ENCODE results near the gene C6orf62.
A peak's percentile ranks its signal among the peaks of the same experiment; 100 is the strongest.
"Not testable (repeated sequence)": the region's sequence is repeated elsewhere in the genome, so short reads cannot be mapped to it uniquely, and the experiment has no call there.

Gene C6orf62

GRCh38 chr6:24696097-24696496 is 22.9 kb downstream of the C6orf62 start:
- no peak for DNase-seq

DNA sequence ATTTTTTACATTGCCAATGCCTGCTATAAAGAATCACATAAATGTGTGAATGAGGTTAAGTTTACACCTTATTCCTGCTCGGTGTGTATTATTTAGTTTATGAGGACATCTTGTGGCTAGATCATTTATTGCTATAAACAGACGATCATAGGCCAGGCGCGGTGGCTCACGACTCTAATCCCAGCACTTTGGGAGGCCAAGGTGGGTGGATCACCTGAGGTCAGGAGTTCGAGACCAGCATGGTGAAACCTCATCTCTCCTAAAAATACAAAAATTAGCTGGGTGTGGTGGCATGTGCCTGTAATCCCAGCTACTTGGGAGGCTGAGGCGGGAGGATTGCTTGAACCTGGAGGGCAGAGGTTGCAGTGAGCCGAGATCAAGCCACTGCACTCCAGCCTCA is 23.3 kb downstream of the C6orf62 start:
- peak; percentile 56 for DNase-seq

DNA sequence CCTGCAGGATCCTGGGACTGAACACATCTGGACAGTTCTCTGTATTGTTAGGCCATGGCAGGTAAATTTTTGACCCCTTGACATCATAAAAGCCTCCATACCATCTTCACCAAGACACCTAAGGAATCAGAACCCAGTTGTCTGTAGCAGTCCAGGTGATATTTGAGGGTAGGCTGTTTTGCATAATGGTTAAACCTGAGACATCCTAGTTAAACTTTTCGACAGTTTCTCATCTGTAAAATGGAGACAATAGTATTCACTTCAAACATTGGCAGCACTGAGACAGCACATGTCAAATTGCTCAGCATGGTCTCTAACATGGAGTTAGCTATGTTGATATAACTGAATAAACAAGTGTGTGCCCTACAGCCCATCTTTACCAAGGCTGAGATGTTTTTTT is 24.8 kb downstream of the C6orf62 start:
- DNase-seq = no peak

DNA sequence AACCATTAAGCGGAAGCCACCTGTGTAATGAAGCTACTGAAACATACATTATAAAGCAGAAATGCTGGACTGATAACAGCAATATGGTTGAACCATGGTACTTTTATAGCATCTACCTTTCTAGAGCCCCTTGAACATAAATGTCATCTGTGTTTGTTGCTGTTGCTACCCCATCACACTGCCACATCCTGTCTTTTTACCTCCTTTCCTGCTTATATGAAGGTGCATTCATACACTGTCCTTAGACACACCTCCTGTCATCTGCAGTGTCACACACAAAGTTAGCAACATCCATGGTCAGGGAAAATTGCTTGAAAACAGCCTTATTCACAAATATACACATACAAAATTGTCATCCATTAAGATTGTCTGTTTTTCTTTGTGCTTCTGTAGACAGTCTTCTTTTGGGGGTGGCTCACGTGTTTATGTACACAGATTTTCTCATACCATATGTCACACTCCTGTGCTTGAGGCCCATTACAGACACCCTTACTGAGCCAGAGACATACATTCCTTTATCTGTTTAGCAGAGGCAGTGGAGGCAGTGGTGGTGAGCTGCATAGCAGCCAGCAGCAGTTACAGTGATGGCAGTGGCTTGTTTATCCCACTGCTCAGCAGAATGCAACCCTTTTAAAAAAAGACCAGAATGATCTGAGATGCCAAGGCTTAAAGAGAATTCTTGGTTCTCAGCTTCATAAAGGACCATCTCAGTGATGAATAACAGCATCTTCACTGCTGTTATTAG is 25.9 kb downstream of the C6orf62 start:
- no peak for DNase-seq

DNA sequence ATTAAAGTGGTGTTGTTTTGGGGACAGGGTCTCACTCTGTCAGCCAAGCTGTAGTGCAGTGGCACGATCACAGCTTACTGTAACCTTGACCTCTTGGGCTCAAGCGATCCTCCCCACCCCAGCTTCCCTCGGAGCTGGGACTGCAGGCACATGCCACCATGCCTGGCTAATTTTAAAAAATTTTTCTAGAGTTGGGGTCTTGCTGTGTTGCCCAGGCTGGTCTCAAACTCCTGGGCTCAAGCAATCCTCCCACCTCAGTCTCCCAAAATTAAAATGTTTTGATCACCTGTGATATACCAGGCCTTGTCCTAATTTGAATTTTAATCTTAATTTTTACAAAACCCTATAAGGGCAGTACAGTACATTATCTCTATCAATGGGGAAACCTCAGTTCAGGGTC is 26.5 kb downstream of the C6orf62 start:
- no peak for DNase-seq

GRCh38 chr6:24692003-24692402 is 27.0 kb downstream of the C6orf62 start:
- no peak for DNase-seq

DNA sequence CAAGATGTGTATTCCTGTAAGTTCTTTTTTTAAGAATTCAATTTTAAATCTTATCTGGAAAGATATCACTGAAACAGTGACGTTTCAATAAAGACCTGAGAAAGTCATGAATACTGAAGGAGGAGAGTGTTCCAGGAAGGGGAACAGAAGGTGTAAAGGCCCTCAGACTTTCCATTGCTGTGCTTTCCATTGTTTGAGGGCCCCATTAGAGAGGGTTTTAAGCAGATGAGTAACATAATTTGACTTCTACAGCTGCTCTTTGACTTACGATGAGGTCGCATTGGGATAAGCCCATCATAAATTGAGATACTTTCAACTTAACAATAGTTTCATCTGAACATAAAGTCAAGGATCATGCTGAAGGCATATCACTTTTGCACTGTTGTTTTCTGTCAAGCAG is 27.4 kb downstream of the C6orf62 start:
- no peak for DNase-seq

- DNase-seq = no peak
Observed at GRCh38 chr6:24690593-24690992, 28.4 kb downstream of the C6orf62 start.

- DNase-seq = no peak
Observed at GRCh38 chr6:24689964-24690363, 29.0 kb downstream of the C6orf62 start.

- no peak for DNase-seq
Observed at GRCh38 chr6:24686946-24687345, 32.0 kb downstream of the C6orf62 start.

DNA sequence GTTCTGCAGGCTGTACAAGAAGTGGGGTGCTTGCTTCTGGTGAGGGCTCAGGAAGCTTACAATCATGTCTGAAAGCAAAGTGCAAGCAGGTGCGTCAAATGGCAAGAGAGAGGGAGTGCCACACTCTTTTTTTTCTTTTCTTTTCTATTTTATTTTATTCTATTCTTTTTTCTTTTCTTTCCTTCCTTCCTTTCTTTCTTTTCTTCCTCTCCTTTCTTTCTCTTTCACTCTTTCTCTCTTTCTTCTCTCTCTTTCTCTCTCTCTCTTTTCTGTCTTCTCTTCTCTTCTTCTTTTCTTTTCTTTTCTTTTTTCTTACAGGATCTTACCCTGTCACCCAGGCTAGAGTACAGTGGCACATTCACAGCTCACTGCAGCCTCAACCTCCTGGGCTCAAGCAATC is 32.5 kb downstream of the C6orf62 start:
- DNase-seq = no peak

- no peak for DNase-seq
Observed at GRCh38 chr6:24683297-24684296, 35.4 kb downstream of the C6orf62 start.

DNA sequence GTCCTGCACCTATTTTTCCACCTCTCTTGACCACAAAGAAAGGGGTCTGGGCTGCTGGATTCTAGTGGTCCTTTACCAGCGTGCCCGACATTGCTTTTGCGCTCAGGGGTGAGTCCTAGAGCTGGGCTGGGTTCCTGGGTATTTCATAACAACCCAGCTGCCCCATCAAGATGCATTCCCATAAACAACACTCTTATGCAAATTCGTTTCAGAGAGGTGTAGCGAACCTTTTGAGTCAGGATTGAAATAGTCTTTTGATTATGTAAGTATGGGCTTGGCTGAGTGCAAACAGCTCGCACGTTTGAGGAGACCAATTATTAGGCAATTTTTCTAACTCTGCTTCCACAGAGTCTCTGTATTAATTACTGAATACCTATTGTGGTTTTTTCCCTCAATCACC is 38.4 kb downstream of the C6orf62 start:
- DNase-seq = no peak

- not testable (repeated sequence) for DNase-seq
Observed at GRCh38 chr6:24678792-24679352, 40.1 kb downstream of the C6orf62 start.

- no peak for DNase-seq
Observed at GRCh38 chr6:24673625-24674024, 45.3 kb downstream of the C6orf62 start.

DNA sequence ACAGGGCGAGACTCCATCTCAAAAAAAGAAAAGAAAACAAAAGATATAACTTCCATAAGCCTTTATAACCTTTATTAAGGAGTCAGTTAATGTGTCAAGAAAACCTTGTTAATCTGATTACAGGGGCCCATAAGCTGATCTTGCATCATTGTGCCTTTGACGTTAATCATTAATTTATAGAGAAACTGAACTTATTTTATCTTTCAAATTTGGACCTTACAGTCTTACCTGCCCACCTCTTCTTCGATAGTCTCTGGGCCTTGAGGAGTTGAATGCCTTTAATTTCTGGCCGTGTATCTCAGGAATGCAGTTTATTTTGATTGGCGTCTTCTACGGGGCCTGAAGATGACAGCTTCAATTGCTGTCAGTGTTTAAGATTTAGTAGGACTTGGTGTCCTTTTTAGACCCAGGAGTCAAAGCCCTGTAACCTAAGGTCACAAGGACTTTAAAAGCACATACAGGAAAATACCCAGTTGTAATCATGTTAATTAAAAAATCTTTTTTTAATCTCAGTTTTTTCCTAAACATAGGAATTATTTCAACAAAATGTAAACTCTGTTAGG is 46.3 kb downstream of the C6orf62 start:
- DNase-seq = no peak

- not testable (repeated sequence) for DNase-seq
Observed at GRCh38 chr6:24671077-24671476, 47.9 kb downstream of the C6orf62 start.

DNA sequence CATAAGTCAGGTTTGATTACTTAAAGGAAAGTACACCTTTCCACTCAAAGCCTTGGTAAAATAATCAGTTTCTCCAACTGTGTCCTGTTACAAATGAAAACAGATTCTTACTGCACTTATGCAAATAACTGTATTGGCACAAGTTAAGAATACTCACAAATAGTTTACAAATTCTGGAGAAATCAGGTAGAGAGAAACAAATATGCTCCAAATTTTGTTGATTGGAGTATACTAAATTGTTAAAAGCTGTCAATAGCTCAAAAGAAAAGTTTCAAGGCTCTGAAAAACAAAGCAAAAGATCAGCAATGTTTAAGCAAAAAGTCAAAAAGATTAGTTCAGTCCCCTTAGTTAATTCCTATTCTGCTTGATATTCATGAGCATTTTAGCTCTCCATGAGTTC is 48.5 kb downstream of the C6orf62 start:
- DNase-seq = not testable (repeated sequence)

GRCh38 chr6:24668997-24669361 is 50.0 kb downstream of the C6orf62 start:
- DNase-seq = no peak

DNA sequence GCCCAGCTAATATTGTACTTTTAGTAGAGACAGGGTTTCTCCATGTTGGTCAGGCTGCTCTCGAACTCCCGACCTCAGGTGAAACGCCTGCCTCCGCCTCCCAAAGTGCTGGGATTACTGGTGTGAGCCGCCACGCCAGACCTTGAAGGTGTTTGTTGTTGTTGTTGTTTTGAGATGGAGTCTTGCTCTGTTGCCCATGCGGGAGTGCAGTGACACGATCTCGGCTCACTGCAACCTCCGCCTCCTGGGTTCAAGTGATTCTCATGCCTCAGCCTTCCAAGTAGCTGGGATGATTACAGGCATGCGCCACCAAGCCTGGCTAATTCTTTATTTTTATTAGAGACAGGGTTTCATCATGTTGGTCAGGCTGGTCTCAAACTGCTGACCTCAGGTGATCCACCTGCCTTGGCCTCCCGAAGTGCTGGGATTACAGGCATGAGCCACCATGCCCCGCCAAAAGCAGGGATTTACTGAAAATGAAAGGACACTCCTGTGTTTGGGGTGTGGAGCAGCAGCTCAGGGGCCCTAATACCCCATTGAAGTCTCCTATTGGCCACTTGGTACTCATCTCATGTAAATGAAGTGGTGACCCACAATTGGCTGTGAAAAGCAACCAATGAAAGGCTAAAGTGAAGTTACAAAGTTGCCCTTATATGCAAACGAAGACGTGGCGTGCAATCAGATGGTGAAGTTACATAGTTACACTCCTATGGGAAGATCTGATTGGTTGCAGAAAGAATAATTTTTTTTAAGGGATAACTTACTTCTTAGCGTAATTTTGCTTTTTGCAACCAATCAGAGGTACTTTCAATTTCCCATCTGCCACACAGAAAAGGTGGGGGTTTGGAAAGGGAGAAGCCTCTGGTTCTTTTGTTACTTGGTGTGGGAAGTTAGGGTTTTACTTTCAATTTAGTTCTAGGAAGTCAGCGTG is 50.6 kb downstream of the C6orf62 start:
- DNase-seq = not testable (repeated sequence)

DNA sequence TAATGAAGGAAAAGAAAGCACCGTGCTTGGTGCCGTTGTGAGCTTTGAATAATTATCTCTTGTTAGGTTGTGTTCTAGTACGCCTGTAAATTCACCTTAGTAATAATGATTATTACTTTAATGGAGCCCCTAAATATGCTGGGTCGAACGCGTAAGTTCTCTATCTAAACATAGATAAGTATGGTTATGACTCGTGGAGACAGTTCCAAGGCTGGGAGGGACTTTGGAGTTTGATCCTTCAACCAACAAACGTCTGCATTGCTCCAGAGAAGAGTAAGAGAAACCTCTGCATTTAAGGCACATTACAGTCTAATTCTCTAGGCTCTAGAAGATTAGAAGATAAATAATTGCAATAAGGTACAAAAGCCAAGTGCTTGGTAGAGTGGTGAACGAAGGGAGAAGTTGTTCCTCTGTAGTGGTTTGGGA is 51.6 kb downstream of the C6orf62 start:
- DNase-seq = no peak
